Colon (tissue), 2 donors: Measurements from ENCODE around the gene SLAMF6.
"Not testable (repeated sequence)": the region's sequence is repeated elsewhere in the genome, so short reads cannot be mapped to it uniquely, and the experiment has no call there.

Experiments
- FAIRE-seq: peaks from 2 replicates; lab custom pipeline; 2012; peaks lifted over from hg19 to GRCh38; lab: Jason Lieb, UNC
- donor health status: control.
- donor health status: control.

The SLAMF6 gene

GRCh38 chr1:160504651-160505050 lies 18.4 kb downstream of the SLAMF6 start:
- no peak for FAIRE-seq

- FAIRE-seq, result no peak
These were observed 20.0 kb downstream of the SLAMF6 start for GRCh38 chr1:160503087-160503486.

GRCh38 chr1:160500321-160500990 lies 22.6 kb downstream of the SLAMF6 start:
- no peak for FAIRE-seq

GRCh38 chr1:160499631-160500030 lies 23.4 kb downstream of the SLAMF6 start:
- FAIRE-seq, result no peak

GRCh38 chr1:160498301-160499065 lies 24.6 kb downstream of the SLAMF6 start:
- FAIRE-seq, result not testable (repeated sequence)

GRCh38 chr1:160496334-160496733 lies 26.7 kb downstream of the SLAMF6 start:
- FAIRE-seq, result no peak

GRCh38 chr1:160494620-160495019 lies 28.4 kb downstream of the SLAMF6 start:
- no peak for FAIRE-seq

GRCh38 chr1:160492617-160493016 lies 30.4 kb downstream of the SLAMF6 start:
- FAIRE-seq, result no peak

GRCh38 chr1:160491981-160492380 lies 31.1 kb downstream of the SLAMF6 start:
- no peak for FAIRE-seq

GRCh38 chr1:160491017-160491416 lies 32.0 kb downstream of the SLAMF6 start:
- FAIRE-seq, result no peak

GRCh38 chr1:160489513-160490261 lies 33.4 kb downstream of the SLAMF6 start:
- FAIRE-seq, result no peak

- FAIRE-seq, result no peak
These were observed 34.6 kb downstream of the SLAMF6 start for GRCh38 chr1:160488347-160489058.

GRCh38 chr1:160486453-160486852 lies 36.6 kb downstream of the SLAMF6 start:
- no peak for FAIRE-seq

- no peak for FAIRE-seq
These were observed 39.4 kb downstream of the SLAMF6 start for GRCh38 chr1:160483505-160484185.

- no peak for FAIRE-seq
These were observed 41.0 kb downstream of the SLAMF6 start for GRCh38 chr1:160481979-160482596.

- FAIRE-seq, result not testable (repeated sequence)
These were observed 42.3 kb downstream of the SLAMF6 start for GRCh38 chr1:160480781-160481180.

- not testable (repeated sequence) for FAIRE-seq
These were observed 44.0 kb downstream of the SLAMF6 start for GRCh38 chr1:160479091-160479490.

GRCh38 chr1:160474392-160475242 lies 48.4 kb downstream of the SLAMF6 start:
- no peak for FAIRE-seq

- FAIRE-seq, result no peak
These were observed 50.9 kb downstream of the SLAMF6 start for GRCh38 chr1:160472112-160472511.

GRCh38 chr1:160471253-160471652 lies 51.8 kb downstream of the SLAMF6 start:
- FAIRE-seq, result no peak
